IMR-90 (cell line): ENCODE measurements around the gene ADAM20. TPM values are rescaled to one million over a fixed set of nuclear protein-coding genes. Genes with fewer than 3 reads are reported as not detected.
A peak's percentile ranks its signal among the peaks of the same experiment; 100 is the strongest.

Source experiments
- ATAC-seq: fragments of 200-7000 bp; cut with Tn5 transposase; 2 replicates; pipeline ENCODE4 v1.9.1; 2020; ENCODE audit warnings: low read depth, mild to moderate bottlenecking, moderate library complexity
- Bru-seq: library from RNA; stranded (reverse); fragments of 400-500 nt; gene quantifications from one replicate; lab custom pipeline; 2021; lab: Mats Ljungman, UMichigan
- BruChase-seq, 2 experiments: library from RNA; stranded (reverse); fragments of 400-500 nt; gene quantifications; one replicate each; lab custom pipeline; 2021; lab: Mats Ljungman, UMichigan
- BruUV-seq: library from RNA; stranded (reverse); fragments of 400-500 nt; replicated peaks from 2 replicates; lab custom pipeline; 2021; lab: Mats Ljungman, UMichigan
- CTCF ChIA-PET: fragments of 300-600 bp; formaldehyde crosslinking; extraction: SDS; loops from one replicate; lab custom pipeline; 2021; ENCODE audit warnings: antibody characterized with exemption; lab: Yijun Ruan, JAX
- POLR2A ChIA-PET: fragments of 300-600 bp; sonication (Branson Sonifier 250); formaldehyde crosslinking; loops from one replicate; lab custom pipeline; 2022; ENCODE audit warnings: antibody characterized with exemption; ENCODE audit not compliant: unreplicated experiment; lab: Charles Lee
- DNase-seq: peaks from one replicate; pipeline ENCODE4 v3.0.0; 2013
- H2AFZ ChIP-seq: replicated peaks from 2 replicates; pipeline ENCODE3; 2013; ENCODE audit warnings: low read length, mild to moderate bottlenecking; ENCODE audit not compliant: poor library complexity
- H2AK5ac ChIP-seq: 2 replicates; pipeline ENCODE4 v1.6.1; 2013; ENCODE audit warnings: low read depth, low read length, inconsistent platforms
- H2AK9ac ChIP-seq: replicated peaks from 2 replicates; pipeline ENCODE3; 2013; ENCODE audit warnings: mild to moderate bottlenecking, low read depth, low read length, moderate library complexity; ENCODE audit not compliant: poor library complexity
- H2BK120ac ChIP-seq: 2 replicates; pipeline ENCODE4 v1.6.1; 2013; ENCODE audit warnings: low read depth, low read length, inconsistent platforms
- H2BK15ac ChIP-seq: 3 replicates; pipeline ENCODE4 v1.6.1; 2013; ENCODE audit warnings: low read depth, low read length, inconsistent platforms
- H2BK20ac ChIP-seq: 2 replicates; pipeline ENCODE4 v1.6.1; 2013; ENCODE audit warnings: low read depth, mild to moderate bottlenecking, inconsistent platforms, low read length, moderate library complexity
- H2BK5ac ChIP-seq: 2 replicates; pipeline ENCODE4 v1.6.1; 2013; ENCODE audit warnings: mild to moderate bottlenecking, low read depth, low read length, inconsistent platforms; ENCODE audit not compliant: poor library complexity, severe bottlenecking
- H3K14ac ChIP-seq: replicated peaks from 2 replicates; pipeline ENCODE4 v1.6.1; 2013; ENCODE audit warnings: low read depth, low read length, inconsistent platforms
- H3K18ac ChIP-seq: 2 replicates; pipeline ENCODE4 v1.6.1; 2013; ENCODE audit warnings: low read depth, low read length, control low read depth
- H3K23ac ChIP-seq: 2 replicates; pipeline ENCODE4 v1.6.1; 2013; ENCODE audit warnings: low read depth, low read length, inconsistent platforms
- H3K27ac ChIP-seq: 2 replicates; pipeline ENCODE4 v1.5.1; 2013; ENCODE audit warnings: mild to moderate bottlenecking, control low read depth, low read length; ENCODE audit not compliant: insufficient read depth
- H3K27me3 ChIP-seq: 2 replicates; pipeline ENCODE4 v1.6.1; 2013; ENCODE audit warnings: low read length; ENCODE audit not compliant: control insufficient read depth, insufficient read depth
- H3K36me3 ChIP-seq: 2 replicates; pipeline ENCODE4 v1.6.1; 2013; ENCODE audit warnings: low read length, mixed read lengths; ENCODE audit not compliant: control insufficient read depth, insufficient read depth
- H3K4ac ChIP-seq: 2 replicates; pipeline ENCODE4 v1.6.1; 2013; ENCODE audit warnings: low read depth, low read length, inconsistent platforms
- H3K4me1 ChIP-seq: 2 replicates; pipeline ENCODE4 v1.6.1; 2013; ENCODE audit warnings: low read length, mixed read lengths; ENCODE audit not compliant: control insufficient read depth, insufficient read depth
- H3K4me2 ChIP-seq: 2 replicates; pipeline ENCODE4 v1.6.1; 2013; ENCODE audit warnings: low read depth, mild to moderate bottlenecking, control low read depth, low read length, moderate library complexity
- H3K4me3 ChIP-seq: 2 replicates; pipeline ENCODE4 v1.5.1; 2013; ENCODE audit warnings: low read depth, mild to moderate bottlenecking, control low read depth, low read length, moderate library complexity; ENCODE audit not compliant: insufficient read depth
- H3K56ac ChIP-seq: 2 replicates; pipeline ENCODE4 v1.6.1; 2013; ENCODE audit warnings: low read length, inconsistent platforms; ENCODE audit not compliant: insufficient read depth; ENCODE audit errors: extremely low read depth
- H3K79me1 ChIP-seq, 2 experiments: 2 replicates each; pipeline ENCODE4 v1.6.1; 2013; ENCODE audit warnings: low read length in 2 of 2, inconsistent platforms in 1 of 2, low read depth in 1 of 2
- H3K9ac ChIP-seq: 2 replicates; pipeline ENCODE4 v1.6.1; 2013; ENCODE audit warnings: low read depth, low read length, control low read depth
- H3K9me1 ChIP-seq: 2 replicates; pipeline ENCODE4 v1.6.1; 2013; ENCODE audit warnings: low read length, inconsistent platforms; ENCODE audit not compliant: insufficient read depth
- H3K9me3 ChIP-seq: 2 replicates; pipeline ENCODE4 v1.6.1; 2013; ENCODE audit warnings: low read length; ENCODE audit not compliant: control insufficient read depth, insufficient read depth
- H4K20me1 ChIP-seq: 2 replicates; pipeline ENCODE4 v1.6.1; 2013; ENCODE audit warnings: low read length, inconsistent platforms; ENCODE audit not compliant: insufficient read depth
- H4K5ac ChIP-seq: 2 replicates; pipeline ENCODE4 v1.6.1; 2013; ENCODE audit warnings: mild to moderate bottlenecking, low read depth, low read length, control low read depth
- H4K8ac ChIP-seq, 2 experiments: 2 replicates each; pipeline ENCODE4 v1.6.1; 2013; ENCODE audit warnings: low read depth in 2 of 2, low read length in 2 of 2, control low read depth in 1 of 2, inconsistent platforms in 1 of 2
- H4K91ac ChIP-seq: 2 replicates; pipeline ENCODE4 v1.6.1; 2013; ENCODE audit warnings: low read depth, low read length, inconsistent platforms; ENCODE audit not compliant: insufficient read depth
- BHLHE40 ChIP-seq: fragments of 150-350 bp; IDR thresholded peaks from 2 replicates; pipeline ENCODE4 v1.6.1; 2016; ENCODE audit warnings: mild to moderate bottlenecking, low read depth, low read length
- FOS ChIP-seq: fragments of 150-350 bp; IDR thresholded peaks from 2 replicates; pipeline ENCODE4 v1.6.1; 2016; ENCODE audit warnings: low read depth, low read length
- NFE2L2 ChIP-seq: fragments of 150-350 bp; IDR thresholded peaks from 2 replicates; pipeline ENCODE4 v1.6.1; 2016; ENCODE audit warnings: low read depth, mild to moderate bottlenecking, low read length
- POLR2A ChIP-seq: IDR thresholded peaks from 2 replicates; pipeline ENCODE4 v1.6.1; 2012; ENCODE audit warnings: mild to moderate bottlenecking, low read depth, low read length
- RAD21 ChIP-seq: IDR thresholded peaks from 2 replicates; pipeline ENCODE4 v1.6.1; 2012; ENCODE audit warnings: low read length, improper control_type of control experiment
- RFX5 ChIP-seq: IDR thresholded peaks from 2 replicates; pipeline ENCODE4 v1.8.0; 2012; ENCODE audit warnings: low read depth, mild to moderate bottlenecking, low read length, moderate library complexity
- dilution Hi-C: fragments of 300-500 bp; cut with HindIII; formaldehyde crosslinking; loops from one replicate; pipeline ENCODE4 v1.14.3; 2018; ENCODE audit warnings: low sequenced_read_pairs; ENCODE audit not compliant: unreplicated experiment
- in situ Hi-C: fragments of 300-500 bp; cut with MboI; formaldehyde crosslinking; loops from 3 replicates; pipeline ENCODE4 v1.14.3; 2019; ENCODE audit warnings: low sequenced_read_pairs, inconsistent platforms, mixed read lengths
- intact Hi-C: fragments of 100-400 bp; cut with micrococcal nuclease; formaldehyde crosslinking; loops from 2 replicates; pipeline ENCODE4 v1.10.0; 2022
- long read RNA-seq: library from polyadenylated mRNA; unstranded; transcript quantifications from one replicate; pipeline ENCODE4 v2.0.0, GENCODE V29; 2021; ENCODE audit not compliant: unreplicated experiment
- polyA plus RNA-seq, 3 experiments: library from polyadenylated mRNA; depleted of rRNA; stranded (reverse); fragments of >200 nt; gene quantifications; 2 replicates each; pipeline ENCODE4 v1.2.3, GENCODE V29; 2012; ENCODE audit warnings: low replicate concordance in 1 of 3
- total RNA-seq: library from RNA; depleted of rRNA; stranded (reverse); fragments of >200 nt; gene quantifications from 2 replicates; pipeline ENCODE4 v1.2.3, GENCODE V29; 2012; rRNA removed
- TF ChIP-seq, protein P1 (sequence below): fragments of 150-350 bp; IDR thresholded peaks from 2 replicates; pipeline ENCODE4 v1.6.1; 2017; ENCODE audit warnings: mild to moderate bottlenecking, antibody characterized with exemption, low read length, low read depth
- TF ChIP-seq, protein P2 (sequence below): fragments of 150-350 bp; IDR thresholded peaks from 2 replicates; pipeline ENCODE4 v1.6.1; 2016; ENCODE audit warnings: low read depth, mild to moderate bottlenecking, low read length, moderate library complexity, borderline replicate concordance

ADAM20 gene
- 0.18 and 0.28 TPM in 2 replicates for total RNA-seq
- 0.03 and 0.06 TPM in 2 replicates for polyA plus RNA-seq (2012; rRNA removed)
- 0.02 TPM in 1 of 2 replicates, not detected in the other for polyA plus RNA-seq (2012; cell fraction: cytosol; rRNA removed)
- polyA plus RNA-seq (2012; cell fraction: nucleus; rRNA removed; ENCODE audit: low replicate concordance): 0.09 and 0.61 TPM in 2 replicates
- Bru-seq, nascent RNA: percentile 52 among the genes with signal in this experiment
- BruChase-seq, experiment 1, labeled RNA remaining after a 6-hour chase: percentile 73 among the genes with signal in this experiment
- percentile 77 among the genes with signal in this experiment for BruChase-seq, experiment 2, labeled RNA remaining after a 2-hour chase
- long read RNA-seq: 0 reads

DNA sequence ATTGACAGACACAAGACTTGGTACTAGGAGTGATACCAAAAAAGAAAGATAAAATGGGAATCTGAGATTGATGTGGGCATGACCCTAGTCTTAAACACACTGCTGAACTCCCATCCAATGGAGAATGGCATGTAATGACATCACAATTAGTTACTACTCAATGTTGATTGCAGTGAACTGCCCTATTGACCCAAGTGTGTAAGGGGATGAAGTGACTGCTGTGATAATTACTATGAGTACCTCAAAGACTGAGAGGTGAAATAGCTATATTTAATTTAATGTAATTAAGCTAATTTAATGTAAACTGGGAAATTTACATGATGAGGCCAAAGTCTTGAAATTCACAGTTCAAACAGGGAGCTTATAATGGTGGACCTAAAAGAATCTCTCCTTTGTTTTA is at the start of gene ADAM20:
ADAM20 (minus strand) TSS at position 101 of the 400 bp plus-strand sequence. CDS start 10,247 bp downstream, outside the sequence.
- H2BK5ac ChIP-seq: no peak within 1 kb of the TSS
- no peaks in the 10 kb centered on the region for H4K20me1 ChIP-seq
- H3K4me3 ChIP-seq: no peak within 1 kb of the TSS
- ChIA-PET POLR2A (no interaction called here), CTCF (interaction anchor here (1.0 kb wide), 1 partner anchor 11 kb away, joined by 3 read pairs; no protein-coding TSS in a partner anchor)
- DNase-seq (no peak), ATAC-seq (no peak)
- H3K36me3 ChIP-seq: no peaks in the 10 kb centered on the region
- no TSS peak for BruUV-seq
- in situ Hi-C loops (no loop called here), dilution Hi-C loops (no loop called here), intact Hi-C loops (no loop called here)
- H3K27me3 ChIP-seq: no peaks in the 10 kb centered on the region
- H3K4me2 ChIP-seq: no peak within 1 kb of the TSS
- H3K9ac ChIP-seq: no peak within 1 kb of the TSS
- peaks cover 2% of the 10 kb centered on the region; the same call in 1 of the 2 replicates for H3K9me3 ChIP-seq
- TF ChIP-seq, protein P1, sequence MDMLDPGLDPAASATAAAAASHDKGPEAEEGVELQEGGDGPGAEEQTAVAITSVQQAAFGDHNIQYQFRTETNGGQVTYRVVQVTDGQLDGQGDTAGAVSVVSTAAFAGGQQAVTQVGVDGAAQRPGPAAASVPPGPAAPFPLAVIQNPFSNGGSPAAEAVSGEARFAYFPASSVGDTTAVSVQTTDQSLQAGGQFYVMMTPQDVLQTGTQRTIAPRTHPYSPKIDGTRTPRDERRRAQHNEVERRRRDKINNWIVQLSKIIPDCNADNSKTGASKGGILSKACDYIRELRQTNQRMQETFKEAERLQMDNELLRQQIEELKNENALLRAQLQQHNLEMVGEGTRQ: no peak
- TF ChIP-seq RFX5 (no peak), FOS (no peak), NFE2L2 (no peak), POLR2A (no peak), BHLHE40 (no peak), RAD21 (no peak)
- TF ChIP-seq, protein P2, sequence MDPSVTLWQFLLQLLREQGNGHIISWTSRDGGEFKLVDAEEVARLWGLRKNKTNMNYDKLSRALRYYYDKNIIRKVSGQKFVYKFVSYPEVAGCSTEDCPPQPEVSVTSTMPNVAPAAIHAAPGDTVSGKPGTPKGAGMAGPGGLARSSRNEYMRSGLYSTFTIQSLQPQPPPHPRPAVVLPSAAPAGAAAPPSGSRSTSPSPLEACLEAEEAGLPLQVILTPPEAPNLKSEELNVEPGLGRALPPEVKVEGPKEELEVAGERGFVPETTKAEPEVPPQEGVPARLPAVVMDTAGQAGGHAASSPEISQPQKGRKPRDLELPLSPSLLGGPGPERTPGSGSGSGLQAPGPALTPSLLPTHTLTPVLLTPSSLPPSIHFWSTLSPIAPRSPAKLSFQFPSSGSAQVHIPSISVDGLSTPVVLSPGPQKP: no peak
- H2BK15ac ChIP-seq: no peak within 1 kb of the TSS
- H3K9me1 ChIP-seq: no peaks in the 10 kb centered on the region
- no peak within 1 kb of the TSS for H2BK20ac ChIP-seq
- H3K4ac ChIP-seq: no peak within 1 kb of the TSS
- H3K18ac ChIP-seq: no peak within 1 kb of the TSS
- no peak within 1 kb of the TSS for H4K5ac ChIP-seq
- no peak within 1 kb of the TSS for H3K14ac ChIP-seq
- H3K56ac ChIP-seq: no peak within 1 kb of the TSS
- no peak within 1 kb of the TSS for H2AK9ac ChIP-seq
- no peak within 1 kb of the TSS for H3K27ac ChIP-seq
- H2AFZ ChIP-seq: no peak within 1 kb of the TSS
- H3K23ac ChIP-seq: no peak within 1 kb of the TSS
- H2BK120ac ChIP-seq: no peak within 1 kb of the TSS
- H4K8ac ChIP-seq: no peak within 1 kb of the TSS
- no peaks in the 10 kb centered on the region for H3K4me1 ChIP-seq
- no peaks in the 10 kb centered on the region for H3K79me1 ChIP-seq
- no peak within 1 kb of the TSS for H2AK5ac ChIP-seq
- H4K91ac ChIP-seq: no peak within 1 kb of the TSS
